Ishikawa (cell line): ENCODE measurements around the gene NLGN1.

Source experiments
- CEBPB ChIP-seq: IDR thresholded peaks from 2 replicates; pipeline ENCODE4 v1.6.1; 2012
- CREB1 ChIP-seq: IDR thresholded peaks from 2 replicates; pipeline ENCODE4 v1.6.1; 2012; ENCODE audit warnings: low read depth
- EGR1 ChIP-seq: IDR thresholded peaks from 2 replicates; pipeline ENCODE4 v1.6.1; 2012
- EP300 ChIP-seq: IDR thresholded peaks from 2 replicates; pipeline ENCODE4 v1.6.1; 2012; ENCODE audit warnings: borderline replicate concordance
- FOXM1 ChIP-seq: IDR thresholded peaks from 2 replicates; pipeline ENCODE4 v1.6.1; 2012; ENCODE audit warnings: low read depth, borderline replicate concordance
- NFIC ChIP-seq: IDR thresholded peaks from 2 replicates; pipeline ENCODE4 v1.6.1; 2012
- RAD21 ChIP-seq: IDR thresholded peaks from 2 replicates; pipeline ENCODE4 v1.6.1; 2012; ENCODE audit warnings: low read depth
- REST ChIP-seq: IDR thresholded peaks from 2 replicates; pipeline ENCODE4 v1.6.1; 2012; ENCODE audit warnings: low read depth, mild to moderate bottlenecking
- TAF1 ChIP-seq: IDR thresholded peaks from 2 replicates; pipeline ENCODE4 v1.6.1; 2012; ENCODE audit warnings: low read depth, mild to moderate bottlenecking
- TCF12 ChIP-seq: IDR thresholded peaks from 2 replicates; pipeline ENCODE4 v1.6.1; 2012; ENCODE audit warnings: low read depth
- TEAD4 ChIP-seq: IDR thresholded peaks from 2 replicates; pipeline ENCODE4 v1.6.1; 2012
- USF1 ChIP-seq: IDR thresholded peaks from 2 replicates; pipeline ENCODE4 v1.6.1; 2012
- YY1 ChIP-seq: IDR thresholded peaks from 2 replicates; pipeline ENCODE4 v1.6.1; 2012; ENCODE audit warnings: low read depth
- ZBTB7A ChIP-seq: IDR thresholded peaks from 2 replicates; pipeline ENCODE4 v1.6.1; 2012; ENCODE audit warnings: low read depth
- TF ChIP-seq, protein P1 (sequence below): IDR thresholded peaks from 2 replicates; pipeline ENCODE4 v1.6.1; 2012

NLGN1 gene

DNA sequence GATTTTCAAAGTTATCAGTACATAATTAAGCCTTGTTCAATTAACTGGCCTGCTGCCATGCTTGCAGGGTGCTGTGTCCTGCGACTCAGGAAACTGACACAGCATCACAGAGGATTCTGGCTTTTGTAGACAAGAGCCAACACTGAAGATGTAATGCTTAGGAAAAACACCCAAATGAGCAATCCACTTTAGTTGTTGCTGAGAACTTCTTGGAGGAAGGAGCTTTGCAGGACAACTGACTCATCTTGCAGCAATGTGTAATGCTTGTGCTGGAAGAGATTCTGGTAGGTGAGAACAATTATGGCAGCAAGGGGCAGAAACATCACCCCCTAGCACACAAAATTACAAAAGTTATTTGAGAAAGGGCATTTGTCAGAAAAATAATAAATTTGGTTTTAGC, 67.6 kb downstream of the NLGN1 start:
- no peak for TF ChIP-seq TCF12
- no peak for TF ChIP-seq FOXM1
- no peak for TF ChIP-seq EP300
- TF ChIP-seq, protein P1, sequence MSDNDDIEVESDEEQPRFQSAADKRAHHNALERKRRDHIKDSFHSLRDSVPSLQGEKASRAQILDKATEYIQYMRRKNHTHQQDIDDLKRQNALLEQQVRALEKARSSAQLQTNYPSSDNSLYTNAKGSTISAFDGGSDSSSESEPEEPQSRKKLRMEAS, result no peak
- TF ChIP-seq ZBTB7A, result no peak
- no peak for TF ChIP-seq USF1
- TF ChIP-seq REST, result no peak
- TF ChIP-seq YY1, result no peak
- TF ChIP-seq CREB1, result no peak
- TF ChIP-seq CEBPB, result no peak
- TF ChIP-seq RAD21, result no peak
- TF ChIP-seq NFIC, result no peak
- TF ChIP-seq EGR1, result no peak

DNA sequence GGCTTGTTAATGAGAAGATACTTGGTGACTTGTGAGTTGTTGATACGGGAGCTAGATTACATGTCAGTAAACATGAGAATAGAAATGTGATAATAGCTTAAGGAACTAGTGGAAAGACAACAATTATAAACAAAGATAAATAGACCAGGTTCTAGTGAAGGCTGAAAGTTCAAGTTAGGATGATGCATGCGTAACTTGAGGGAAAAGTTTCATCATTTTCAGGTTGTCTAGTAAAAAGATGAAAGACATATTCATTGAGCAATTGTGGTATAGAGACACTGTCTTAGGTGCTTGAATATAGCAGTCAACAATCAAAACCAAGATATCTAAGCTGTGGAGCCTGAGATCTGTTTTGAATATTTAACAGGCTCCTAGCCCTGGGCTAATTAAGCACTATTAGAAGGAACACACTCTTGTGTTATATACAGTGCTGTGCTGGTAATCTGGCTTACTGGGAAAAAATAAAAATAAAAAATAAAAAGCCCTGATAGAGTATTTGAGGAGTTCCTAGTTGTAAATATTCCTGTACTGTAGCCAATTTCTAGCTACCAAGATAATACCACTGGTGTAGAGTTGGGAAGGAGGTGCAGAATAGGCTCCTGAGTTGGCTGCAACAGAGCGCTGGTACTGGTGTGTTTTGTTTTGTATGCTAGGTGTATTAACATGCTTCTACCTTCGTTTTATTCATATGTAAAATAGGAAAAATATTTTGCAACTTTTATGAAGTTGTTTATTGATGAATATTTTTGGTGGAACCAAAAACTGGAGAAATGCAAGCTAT, 68.5 kb downstream of the NLGN1 start:
- TF ChIP-seq EP300, result no peak
- TF ChIP-seq, protein P1, result no peak
- TF ChIP-seq USF1, result no peak
- TF ChIP-seq TEAD4, result no peak
- TF ChIP-seq CEBPB, result no peak

- TF ChIP-seq RAD21 (no peak), CEBPB (no peak), YY1 (no peak), FOXM1 (no peak), ZBTB7A (no peak), NFIC (no peak), TCF12 (no peak), EP300 (no peak), CREB1 (no peak), TEAD4 (no peak), EGR1 (no peak), USF1 (no peak), TAF1 (no peak), REST (no peak)
- TF ChIP-seq, protein P1, result no peak
Measured at GRCh38 chr3:173467501-173467900, 70.0 kb downstream of the NLGN1 start.

DNA sequence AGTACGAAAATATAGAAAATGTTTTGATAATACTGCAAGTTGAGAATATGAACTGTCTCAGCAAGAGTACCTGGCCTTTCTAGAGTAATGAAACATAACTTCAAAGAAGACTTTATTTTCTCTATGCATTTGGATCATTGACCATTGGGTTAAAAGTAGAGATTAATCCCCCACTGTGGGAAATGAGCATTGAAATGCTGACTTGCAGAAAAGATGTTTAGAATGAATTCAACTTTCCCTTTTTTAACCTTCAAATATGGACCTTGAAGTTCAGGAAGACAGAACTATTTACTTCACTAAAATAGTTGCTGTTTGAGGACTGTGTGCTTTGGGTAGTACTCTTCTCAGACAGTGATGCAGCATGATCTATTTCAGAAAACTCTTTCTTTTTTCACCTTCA, 75.7 kb downstream of the NLGN1 start:
- TF ChIP-seq EP300 (no peak), TCF12 (no peak), CEBPB (no peak), REST (no peak), USF1 (no peak), RAD21 (no peak), CREB1 (no peak), EGR1 (no peak), NFIC (no peak), YY1 (no peak), TAF1 (no peak), TEAD4 (no peak), ZBTB7A (no peak), FOXM1 (no peak)
- TF ChIP-seq, protein P1, result no peak
